Head of caudate nucleus (tissue), 42 donors: ENCODE results near the gene RPRD1B.

Experiments used
- DNase-seq, 42 donors: peaks; one replicate each; pipeline versions ENCODE4 v3.0.0 to v3.0.0-alpha.2; 2020 to 2021; ENCODE audit warnings: mixed read lengths in 7 of 42
- intact Hi-C: fragments of 100-400 bp; cut with DNase I; formaldehyde crosslinking; loops from one replicate; pipeline ENCODE4 v1.15.0; 2022

The RPRD1B gene

DNA sequence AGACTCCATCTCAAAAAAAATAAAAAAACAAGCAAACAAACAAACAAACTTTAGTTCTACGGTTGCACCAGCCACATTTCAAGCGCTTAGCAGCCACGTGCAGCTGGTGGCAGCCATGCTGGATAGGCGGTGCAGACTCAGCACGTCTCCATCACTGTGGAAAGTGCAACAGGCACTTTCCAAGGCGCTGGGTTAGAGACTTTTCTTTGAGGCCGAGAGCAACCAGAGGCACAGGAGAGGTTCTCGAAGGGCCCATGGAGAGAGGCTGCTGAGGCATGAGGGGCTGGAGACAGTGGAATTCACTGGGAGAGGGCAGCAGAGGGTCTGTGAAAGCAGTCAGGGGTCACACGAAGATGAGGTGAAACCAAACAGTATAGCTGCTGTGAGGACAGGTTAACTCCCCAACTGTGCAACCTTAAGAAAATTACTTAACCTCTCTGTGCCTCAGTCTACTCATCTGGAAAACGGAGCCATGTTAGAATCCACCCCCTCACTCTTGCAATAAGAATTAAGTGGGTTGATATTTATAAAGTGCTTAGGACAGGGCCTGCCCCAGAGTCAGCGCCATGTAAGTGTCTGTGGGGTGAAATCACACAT is 104.0 kb downstream of the RPRD1B start:
- no peak for DNase-seq
- intact Hi-C loops, result no loop called here

DNA sequence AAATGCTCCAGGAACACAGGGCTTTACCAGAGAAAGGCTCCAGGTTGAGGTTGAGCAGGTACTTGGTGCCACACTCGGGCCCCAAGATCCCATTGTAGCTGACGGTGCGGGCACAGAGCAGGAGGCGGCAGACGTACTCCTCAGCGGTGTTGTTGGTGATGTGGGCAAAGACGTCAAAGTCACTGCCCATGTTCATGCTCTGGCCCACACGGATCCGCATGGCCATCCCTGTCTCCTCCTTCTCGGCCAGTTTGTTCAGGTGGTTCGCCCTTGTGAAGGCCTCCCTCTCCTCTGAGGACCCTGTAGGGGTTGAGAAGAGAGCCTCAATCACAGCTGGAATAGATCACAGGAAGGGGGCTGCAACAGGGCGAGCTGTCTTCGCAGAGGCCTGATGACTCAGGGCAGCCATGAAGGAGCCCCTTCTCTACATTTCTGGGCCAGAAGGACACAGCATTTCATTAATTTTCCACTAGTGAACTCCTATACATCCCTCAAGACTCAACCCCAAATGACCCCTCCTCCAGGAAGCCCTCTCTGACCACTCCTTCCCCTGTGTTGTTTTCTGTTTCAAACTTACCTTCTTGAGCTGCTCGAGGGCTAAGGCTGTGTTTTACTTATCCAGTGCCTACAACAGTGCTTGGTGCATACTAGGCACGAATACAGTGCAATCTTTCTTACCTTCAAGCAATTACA is 104.7 kb downstream of the RPRD1B start:
- intact Hi-C loops, result no loop called here
- DNase-seq, result no peak

DNA sequence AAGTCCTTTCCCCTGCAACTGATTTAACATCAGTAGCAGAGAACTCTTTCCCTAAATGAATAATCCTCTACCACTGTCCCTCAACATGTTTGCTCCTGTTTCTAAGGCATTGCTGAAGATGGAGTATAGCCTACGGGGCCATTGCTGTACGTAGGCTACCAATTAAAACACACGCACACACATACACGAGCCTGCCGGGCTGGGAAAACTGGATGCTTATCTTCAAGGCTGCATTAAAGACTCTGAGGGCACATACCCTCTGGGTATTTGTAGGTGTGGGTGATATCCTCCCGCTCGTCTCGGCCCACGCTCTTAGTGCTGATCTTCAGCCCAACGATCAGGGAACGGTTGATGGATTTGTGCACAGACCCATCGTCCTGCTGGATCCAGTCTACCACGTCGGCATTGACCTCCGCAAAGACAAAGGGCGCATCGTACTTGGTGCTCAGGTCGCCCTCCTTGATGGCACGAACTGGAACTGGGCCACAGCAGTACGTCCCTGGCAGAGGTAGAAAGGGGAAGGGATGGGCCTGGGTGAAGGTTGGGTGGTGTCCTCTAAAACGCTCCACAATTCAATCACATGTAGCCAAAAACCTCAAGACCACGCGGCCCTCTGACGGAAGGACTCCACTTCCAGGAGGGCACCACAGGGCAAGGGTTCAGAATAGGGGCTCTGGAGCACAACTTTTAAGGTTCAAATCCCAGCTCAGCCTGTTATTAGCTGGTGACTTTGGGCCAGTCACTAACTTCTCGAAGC is 105.8 kb downstream of the RPRD1B start:
- DNase-seq, result no peak
- intact Hi-C loops, result no loop called here

DNA sequence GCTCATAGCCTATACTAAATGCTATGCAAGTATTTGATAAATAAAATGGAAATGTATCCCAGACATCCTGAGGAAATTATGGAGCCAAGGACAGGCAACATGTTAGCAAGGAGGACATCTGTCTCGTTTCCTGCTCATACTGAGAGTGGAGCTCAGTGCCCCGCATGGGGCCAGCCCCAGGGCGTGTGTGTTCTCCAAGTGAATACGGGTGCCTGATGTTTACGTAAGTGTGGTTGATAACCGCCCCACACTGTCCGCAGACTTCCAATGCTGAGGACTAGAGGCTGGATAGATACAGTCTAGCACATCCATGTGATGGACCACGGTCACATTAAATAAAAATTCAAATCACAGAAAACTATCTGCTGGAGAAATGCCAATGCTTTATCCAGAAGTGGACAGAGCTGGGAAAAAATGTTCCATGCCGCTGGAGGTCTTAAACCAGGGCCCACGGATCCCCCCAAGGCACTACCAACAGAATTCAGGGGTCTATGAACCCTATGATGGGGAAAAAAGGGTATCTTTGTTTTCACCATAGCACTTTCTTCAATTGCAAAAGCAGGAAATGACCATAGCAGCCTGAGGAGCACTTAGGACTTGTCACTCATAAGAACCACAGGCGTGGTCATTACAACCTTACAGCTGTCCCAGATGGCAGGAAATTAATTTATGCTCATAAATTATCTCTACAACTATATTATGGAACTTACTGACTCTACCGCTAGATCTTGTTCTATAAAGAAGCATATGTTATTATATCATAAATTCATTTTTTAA is 106.6 kb downstream of the RPRD1B start:
- intact Hi-C loops, result no loop called here
- DNase-seq, result no peak

DNA sequence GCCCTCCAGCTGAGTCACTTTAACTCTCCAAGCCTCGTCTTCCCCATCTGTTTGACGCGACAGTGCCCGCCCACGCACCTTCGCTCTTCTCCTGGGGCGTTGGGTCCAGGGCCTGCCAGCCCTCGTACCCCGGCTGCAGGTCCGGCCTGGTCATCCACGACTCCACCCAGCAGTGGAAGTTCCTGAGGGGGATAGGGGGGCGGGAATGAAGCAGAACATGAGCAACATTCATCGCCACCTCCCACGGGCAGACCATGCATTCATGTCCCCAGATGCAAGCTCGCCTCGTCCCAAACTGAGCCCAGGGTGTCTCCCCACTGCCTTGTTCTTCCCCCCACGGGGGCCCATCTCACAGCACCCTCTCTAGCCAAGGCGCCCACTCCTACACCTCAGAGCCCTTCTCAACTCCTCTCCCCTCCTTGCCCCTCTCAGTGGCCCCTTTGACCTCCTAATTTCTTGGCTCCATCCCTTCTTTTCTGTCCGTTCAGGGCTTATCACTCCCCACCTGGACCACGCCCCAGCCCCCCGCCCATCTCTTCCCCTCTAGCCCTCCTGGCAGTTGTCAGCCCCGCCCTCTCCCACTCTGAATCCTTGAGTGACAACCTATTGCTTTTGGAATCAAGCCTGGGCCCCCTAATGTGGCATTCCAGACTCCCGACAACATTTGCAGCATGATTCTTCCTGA is 107.8 kb downstream of the RPRD1B start:
- intact Hi-C loops, result no loop called here
- no peak for DNase-seq
